ENCODE data around the gene ROCK2.

Gene ROCK2

DNA sequence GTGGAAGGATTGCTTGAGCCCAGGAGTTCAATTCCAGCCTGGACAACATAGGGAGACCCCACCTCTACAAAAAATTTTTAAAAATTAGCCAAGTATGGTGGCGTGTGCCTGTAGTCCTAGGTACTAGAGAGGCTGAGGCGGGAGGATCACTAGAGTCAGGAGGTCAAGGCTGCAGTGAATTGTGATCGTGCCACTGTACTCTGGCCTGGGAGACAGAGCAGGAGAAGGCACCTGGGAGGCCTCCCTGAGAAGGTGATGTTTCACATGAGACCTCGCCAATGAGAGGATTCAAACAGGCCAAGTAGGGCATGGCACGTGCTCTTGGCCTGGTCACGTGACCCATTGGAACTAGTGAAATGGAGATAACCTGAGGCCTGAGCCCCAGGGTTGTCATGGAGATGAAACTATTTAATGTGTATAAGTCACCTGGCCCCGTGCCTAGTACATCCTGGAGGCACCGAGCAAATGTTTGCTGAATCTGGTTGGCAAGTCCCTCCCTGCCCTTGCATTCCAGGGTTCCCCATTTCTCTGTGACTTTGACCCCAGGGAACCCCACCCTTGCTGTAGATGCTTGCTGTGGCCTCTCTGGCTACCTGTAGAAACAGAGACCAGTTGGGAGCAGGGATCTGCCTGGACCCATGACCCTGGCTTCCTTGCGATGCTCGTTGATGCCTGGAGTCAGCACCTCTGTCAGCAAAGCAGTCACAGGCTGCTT is 26.1 kb upstream of the ROCK2 start:
- in situ Hi-C loops (cut with MboI; ENCODE audit: low pct_unique_long_range_greater_than_20kb, low sequenced_read_pairs, unreplicated experiment) = no loop called here
- DNase-seq (ENCODE audit: low spot score) = no peak
- TF ChIP-seq CTCF (IDR thresholded peaks at IDR 0.05; ENCODE audit: extremely low read depth, insufficient read depth, missing control alignments) = no peak

GRCh38 chr2:11368059-11368572 is 23.7 kb upstream of the ROCK2 start:
- in situ Hi-C loops (cut with MboI; ENCODE audit: low pct_unique_long_range_greater_than_20kb, low sequenced_read_pairs, unreplicated experiment) = no loop called here
- DNase-seq (ENCODE audit: low spot score) = no peak
- TF ChIP-seq CTCF (IDR thresholded peaks at IDR 0.05; ENCODE audit: extremely low read depth, insufficient read depth, missing control alignments) = no peak

DNA sequence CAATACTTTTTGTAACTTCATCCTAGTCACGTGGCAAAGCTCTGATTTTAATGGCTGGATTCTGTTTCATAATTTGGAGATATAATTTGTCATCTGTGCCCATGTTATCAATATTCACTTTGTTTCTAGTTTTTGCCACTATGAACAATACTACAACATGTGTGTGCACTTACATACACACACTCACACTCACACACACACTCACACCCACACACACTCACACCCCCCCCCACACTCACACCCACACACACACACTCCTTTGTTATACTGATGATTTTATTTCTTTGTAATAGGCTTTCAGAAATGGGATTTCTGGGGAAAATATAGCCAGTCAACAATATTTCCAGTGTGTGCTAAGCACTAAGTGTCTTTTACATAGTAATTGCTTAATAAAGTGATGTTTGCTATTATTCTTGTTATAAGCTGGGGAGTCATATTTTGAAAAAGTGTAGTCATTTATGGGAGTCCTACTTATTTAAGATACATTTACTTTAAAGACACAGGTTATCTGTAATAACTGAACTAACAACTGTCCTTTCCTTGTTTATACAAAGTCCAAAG is 22.8 kb upstream of the ROCK2 start:
- in situ Hi-C loops (cut with MboI; ENCODE audit: low pct_unique_long_range_greater_than_20kb, low sequenced_read_pairs, unreplicated experiment) = no loop called here
- DNase-seq (ENCODE audit: low spot score) = no peak
- no peak for TF ChIP-seq CTCF (IDR thresholded peaks at IDR 0.05; ENCODE audit: extremely low read depth, insufficient read depth, missing control alignments)

GRCh38 chr2:11366326-11366741 is 21.9 kb upstream of the ROCK2 start:
- in situ Hi-C loops (cut with MboI; ENCODE audit: low pct_unique_long_range_greater_than_20kb, low sequenced_read_pairs, unreplicated experiment) = no loop called here
- DNase-seq (ENCODE audit: low spot score) = no peak
- no peak for TF ChIP-seq CTCF (IDR thresholded peaks at IDR 0.05; ENCODE audit: extremely low read depth, insufficient read depth, missing control alignments)

DNA sequence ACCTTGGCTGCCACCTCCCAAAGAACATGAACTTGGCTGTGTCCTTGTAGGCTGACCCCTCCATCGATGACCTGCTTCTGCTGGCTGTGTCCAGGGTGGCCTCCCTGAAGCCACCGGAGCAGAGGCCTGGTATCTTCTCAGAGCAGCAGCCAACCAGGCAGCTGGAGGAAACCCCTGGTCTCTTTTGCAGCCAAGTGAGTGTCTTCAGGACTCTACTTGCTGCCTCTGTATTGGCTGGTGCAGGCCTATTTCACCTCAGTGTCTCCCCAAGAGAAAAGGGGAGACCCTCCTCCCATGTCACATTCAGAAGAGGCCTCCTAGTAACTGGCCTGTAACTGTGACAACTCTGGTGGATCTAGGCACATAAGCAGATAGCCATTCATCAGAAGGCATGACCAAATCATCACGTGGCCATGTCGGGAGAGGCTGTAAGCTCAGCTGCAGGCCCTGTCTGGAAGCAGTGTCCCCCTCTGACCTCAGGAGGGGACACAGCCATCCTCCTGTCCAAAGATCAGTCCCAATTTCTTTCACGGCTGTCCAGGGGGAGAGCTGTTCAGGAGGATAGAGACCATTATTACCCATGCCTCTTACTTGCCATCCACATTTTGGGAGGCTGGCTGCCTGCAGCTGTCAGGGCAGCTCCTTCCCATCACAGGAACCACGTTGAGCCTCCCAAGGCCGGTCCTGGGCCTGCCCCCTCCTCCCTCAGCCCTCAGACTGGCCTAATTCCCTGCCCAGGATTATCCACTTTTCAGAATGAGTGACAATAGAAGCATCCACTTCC is 20.9 kb upstream of the ROCK2 start:
- in situ Hi-C loops (cut with MboI; ENCODE audit: low pct_unique_long_range_greater_than_20kb, low sequenced_read_pairs, unreplicated experiment) = no loop called here
- DNase-seq (ENCODE audit: low spot score) = no peak
- TF ChIP-seq CTCF (IDR thresholded peaks at IDR 0.05; ENCODE audit: extremely low read depth, insufficient read depth, missing control alignments) = no peak

DNA sequence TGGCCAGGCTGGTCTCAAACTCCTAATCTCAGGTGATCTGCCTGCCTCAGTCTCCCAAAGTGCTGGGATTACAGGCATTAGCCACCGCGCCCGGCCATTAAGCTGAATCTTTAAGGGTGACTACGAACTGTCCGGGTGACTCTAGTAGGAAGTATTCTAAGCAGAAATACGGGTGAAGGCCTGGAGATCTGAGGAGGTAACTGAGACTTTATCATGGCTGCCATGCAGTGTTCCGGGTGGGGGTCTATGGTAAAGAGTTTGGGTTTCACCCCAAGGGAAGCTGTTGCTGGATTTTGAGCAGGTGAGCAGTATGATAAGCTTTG is 20.1 kb upstream of the ROCK2 start:
- in situ Hi-C loops (cut with MboI; ENCODE audit: low pct_unique_long_range_greater_than_20kb, low sequenced_read_pairs, unreplicated experiment) = no loop called here
- no peak for TF ChIP-seq CTCF (IDR thresholded peaks at IDR 0.05; ENCODE audit: extremely low read depth, insufficient read depth, missing control alignments)
- DNase-seq (ENCODE audit: low spot score) = no peak
